H1 (cell line): Measurements from ENCODE around the gene PM20D1. TPM values are rescaled to one million over a fixed set of nuclear protein-coding genes. Genes with fewer than 3 reads are reported as not detected.

Experiments used
- CTCF ChIA-PET: fragments of 300-600 bp; sonication (Branson Sonifier 250); formaldehyde crosslinking; loops from one replicate; lab custom pipeline; 2021; ENCODE audit not compliant: partially characterized antibody; lab: Charles Lee
- POLR2A ChIA-PET: fragments of 300-600 bp; sonication (Branson Sonifier 250); formaldehyde crosslinking; loops from one replicate; lab custom pipeline; 2021; ENCODE audit warnings: inconsistent platforms; ENCODE audit not compliant: partially characterized antibody; lab: Charles Lee
- DNase-seq, 2 experiments: peaks; one replicate each; pipeline versions ENCODE4 v3.0.0 to v3.0.0-alpha.2; 2010 to 2022; ENCODE audit warnings: low spot score in 2 of 2, low read depth in 1 of 2, mixed read lengths in 1 of 2
- FAIRE-seq: peaks from 2 replicates; lab custom pipeline; 2011; peaks lifted over from hg19 to GRCh38; lab: Jason Lieb, UNC
- H2AFZ ChIP-seq: 2 replicates; pipeline ENCODE4 v1.8.1; 2012; ENCODE audit warnings: low read length, inconsistent platforms
- H2AK5ac ChIP-seq: 2 replicates; pipeline ENCODE4 v1.6.1; 2013; ENCODE audit warnings: low read depth, low read length
- H2BK120ac ChIP-seq: replicated peaks from 2 replicates; pipeline ENCODE3; 2013; ENCODE audit warnings: low read depth, low read length, inconsistent platforms
- H2BK12ac ChIP-seq: 2 replicates; pipeline ENCODE4 v1.6.1; 2013; ENCODE audit warnings: low read depth, low read length
- H2BK15ac ChIP-seq: 2 replicates; pipeline ENCODE4 v1.6.1; 2013; ENCODE audit warnings: low read length
- H2BK20ac ChIP-seq: 2 replicates; pipeline ENCODE4 v1.6.1; 2013; ENCODE audit warnings: low read length
- H2BK5ac ChIP-seq: 2 replicates; pipeline ENCODE4 v1.6.1; 2013; ENCODE audit warnings: low read depth, low read length
- H3K14ac ChIP-seq: 2 replicates; pipeline ENCODE4 v1.6.1; 2013; ENCODE audit warnings: inconsistent platforms; ENCODE audit not compliant: insufficient read length
- H3K18ac ChIP-seq: 2 replicates; pipeline ENCODE4 v1.6.1; 2013; ENCODE audit warnings: low read length; ENCODE audit errors: extremely low read depth
- H3K23ac ChIP-seq: 2 replicates; pipeline ENCODE4 v1.6.1; 2013; ENCODE audit warnings: inconsistent platforms; ENCODE audit not compliant: insufficient read length
- H3K23me2 ChIP-seq: 2 replicates; pipeline ENCODE4 v1.6.1; 2013; ENCODE audit warnings: low read depth, low read length
- H3K27ac ChIP-seq: 2 replicates; pipeline ENCODE4 v1.6.1; 2011; ENCODE audit warnings: low read depth, low read length, inconsistent platforms
- H3K27me3 ChIP-seq, 4 experiments: replicated peaks in 1 of 4; 1 replicate in 1 of 4; 2 replicates in 3 of 4; pipeline versions ENCODE4 v1.6.1 to v1.8.1; 2011 to 2013; ENCODE audit warnings: low read length in 3 of 4, mild to moderate bottlenecking in 3 of 4, inconsistent platforms in 2 of 4, mixed read lengths in 2 of 4, moderate library complexity in 1 of 4; ENCODE audit not compliant: control insufficient read depth in 3 of 4, insufficient read depth in 3 of 4; ENCODE audit errors: extremely low read depth in 1 of 4
- H3K36me3 ChIP-seq, 4 experiments: 2 replicates each; pipeline versions ENCODE4 v1.6.1 to v1.8.1; 2011 to 2013; ENCODE audit warnings: mild to moderate bottlenecking in 4 of 4, low read length in 3 of 4, moderate library complexity in 2 of 4, control low read depth in 1 of 4, inconsistent platforms in 1 of 4; ENCODE audit not compliant: insufficient read depth in 4 of 4, control insufficient read depth in 2 of 4
- H3K4ac ChIP-seq: replicated peaks from 2 replicates; pipeline ENCODE3; 2013; ENCODE audit warnings: low read length, low read depth, mixed read lengths, inconsistent platforms; ENCODE audit not compliant: insufficient read length
- H3K4me1 ChIP-seq, 4 experiments: replicated peaks in 1 of 4; 1 replicate in 1 of 4; 2 replicates in 3 of 4; pipeline versions ENCODE4 v1.6.1 to v1.8.1; 2011 to 2013; ENCODE audit warnings: low read length in 3 of 4, inconsistent platforms in 2 of 4, mixed read lengths in 1 of 4; ENCODE audit not compliant: insufficient read depth in 4 of 4, control insufficient read depth in 3 of 4
- H3K4me2 ChIP-seq, 2 experiments: 2 replicates each; pipeline versions ENCODE4 v1.6.1 to v1.8.1; 2011 to 2013; ENCODE audit warnings: low read depth in 2 of 2, low read length in 2 of 2, control low read depth in 1 of 2, inconsistent platforms in 1 of 2, mild to moderate bottlenecking in 1 of 2; ENCODE audit not compliant: insufficient read depth in 1 of 2
- H3K4me3 ChIP-seq, 4 experiments: fragments of 200-600, 300-600 bp in 1 of 4; sonication (generic), shearing (Covaris generic), sonication (Bioruptor Twin) in 1 of 4; 2 replicates each; pipeline versions ENCODE4 v1.5.1 to v1.8.1; 2011 to 2016; ENCODE audit warnings: low read length in 4 of 4, low read depth in 3 of 4, control low read depth in 2 of 4, inconsistent platforms in 2 of 4, mild to moderate bottlenecking in 2 of 4, mixed read lengths in 1 of 4, moderate library complexity in 1 of 4; ENCODE audit not compliant: insufficient read depth in 2 of 4; ENCODE audit errors: extremely low read depth in 1 of 4
- H3K56ac ChIP-seq: replicated peaks from 2 replicates; pipeline ENCODE3; 2013; ENCODE audit warnings: low read depth, mild to moderate bottlenecking, mixed read lengths, low read length, inconsistent platforms; ENCODE audit not compliant: insufficient read length
- H3K79me1 ChIP-seq: 2 replicates; pipeline ENCODE4 v1.6.1; 2013; ENCODE audit warnings: low read depth, low read length, control low read depth
- H3K79me2 ChIP-seq, 2 experiments: 2 replicates each; pipeline versions ENCODE4 v1.6.1 to v1.8.1; 2012 to 2013; ENCODE audit warnings: low read length in 2 of 2, mild to moderate bottlenecking in 2 of 2, inconsistent platforms in 1 of 2; ENCODE audit not compliant: insufficient read depth in 2 of 2, control insufficient read depth in 1 of 2
- H3K9ac ChIP-seq, 4 experiments: replicated peaks in 1 of 4; 1 replicate in 1 of 4; 2 replicates in 3 of 4; pipeline versions ENCODE4 v1.6.1 to v1.8.1; 2011 to 2013; ENCODE audit warnings: low read depth in 3 of 4, low read length in 3 of 4, control low read depth in 2 of 4, mild to moderate bottlenecking in 2 of 4, moderate library complexity in 2 of 4, inconsistent platforms in 1 of 4; ENCODE audit errors: extremely low read depth in 1 of 4
- H3K9me3 ChIP-seq, 2 experiments: 2 replicates each; pipeline versions ENCODE4 v1.6.1 to v1.8.1; 2012 to 2013; ENCODE audit warnings: mild to moderate bottlenecking in 2 of 2, moderate library complexity in 2 of 2, control low read depth in 1 of 2, inconsistent platforms in 1 of 2, low read depth in 1 of 2, low read length in 1 of 2, mixed read lengths in 1 of 2; ENCODE audit not compliant: insufficient read depth in 2 of 2
- H4K20me1 ChIP-seq, 2 experiments: replicated peaks in 1 of 2; 2 replicates each; pipeline versions ENCODE3 to v1.8.1; 2011 to 2013; ENCODE audit warnings: inconsistent platforms in 2 of 2, low read length in 2 of 2, mild to moderate bottlenecking in 1 of 2; ENCODE audit not compliant: insufficient read depth in 2 of 2, control insufficient read depth in 1 of 2
- H4K5ac ChIP-seq: 2 replicates; pipeline ENCODE4 v1.6.1; 2013; ENCODE audit warnings: low read length, low read depth, mixed read lengths, inconsistent platforms; ENCODE audit not compliant: insufficient read length
- H4K8ac ChIP-seq: 2 replicates; pipeline ENCODE4 v1.8.0; 2013; ENCODE audit warnings: mild to moderate bottlenecking, moderate library complexity, low read length, inconsistent platforms; ENCODE audit not compliant: insufficient read depth; ENCODE audit errors: extremely low read depth
- H4K91ac ChIP-seq: replicated peaks from 2 replicates; pipeline ENCODE3; 2013; ENCODE audit warnings: low read length, mixed read lengths, inconsistent platforms; ENCODE audit not compliant: insufficient read length
- ATF3 ChIP-seq: IDR thresholded peaks from 2 replicates; pipeline ENCODE4 v1.6.1; 2011; ENCODE audit warnings: low read depth, mild to moderate bottlenecking, low read length; ENCODE audit not compliant: insufficient read depth
- CREB1 ChIP-seq: IDR thresholded peaks from 2 replicates; pipeline ENCODE4 v1.6.1; 2012; ENCODE audit warnings: inconsistent platforms
- HDAC2 ChIP-seq, 2 experiments: fragments of 300-600 bp in 1 of 2; sonication (generic) in 1 of 2; IDR thresholded peaks; 2 replicates each; pipeline ENCODE4 v1.6.1; 2011 to 2012; ENCODE audit warnings: low read depth in 2 of 2, low read length in 2 of 2, mild to moderate bottlenecking in 2 of 2, moderate library complexity in 2 of 2, borderline replicate concordance in 1 of 2, inconsistent platforms in 1 of 2
- KDM5A ChIP-seq: fragments of 200-600 bp; IDR thresholded peaks from 2 replicates; pipeline ENCODE4 v1.7.1; 2012; ENCODE audit warnings: mild to moderate bottlenecking, low read length, inconsistent platforms, mixed read lengths
- PHF8 ChIP-seq: fragments of 200-600 bp; sonication (generic); conservative IDR thresholded peaks from 2 replicates; pipeline ENCODE4 v1.7.1; 2012; ENCODE audit warnings: low read depth, mild to moderate bottlenecking, inconsistent platforms, low read length, moderate library complexity
- SIX5 ChIP-seq: IDR thresholded peaks from 2 replicates; pipeline ENCODE4 v1.6.1; 2011; ENCODE audit warnings: mild to moderate bottlenecking, low read depth, low read length
- SP2 ChIP-seq: IDR thresholded peaks from 2 replicates; pipeline ENCODE4 v1.6.1; 2012; ENCODE audit warnings: mild to moderate bottlenecking, low read length, inconsistent platforms
- SP4 ChIP-seq: IDR thresholded peaks from 2 replicates; pipeline ENCODE4 v1.6.1; 2012; ENCODE audit warnings: low read length, inconsistent platforms
- SRF ChIP-seq: IDR thresholded peaks from 2 replicates; pipeline ENCODE4 v1.6.1; 2011; ENCODE audit warnings: mild to moderate bottlenecking, low read depth, low read length, moderate library complexity
- WGBS, 2 experiments: shearing (Covaris generic) in 1 of 2; methylation state at CpG; one replicate each; pipeline versions ENCODE4 v1.1.6 to v1.1.7; 2013 to 2015; ENCODE audit warnings: low lambda C conversion rate in 2 of 2, mixed read lengths in 2 of 2, inconsistent platforms in 1 of 2, low coverage in 1 of 2, missing lambda C conversion rate in 1 of 2; ENCODE audit not compliant: insufficient replicate concordance in 2 of 2, insufficient coverage in 1 of 2, insufficient read length in 1 of 2; ENCODE audit errors: extremely low coverage in 1 of 2, missing lambda C conversion rate in 1 of 2; 5-methylcytosine and 5-hydroxymethylcytosine counted together
- polyA plus RNA-seq, 7 experiments: library from polyadenylated mRNA; depleted of rRNA in 3 of 7; stranded (reverse) in 5 of 7; unstranded in 2 of 7; fragments of >200 nt in 5 of 7; fragments of 200-250 nt in 2 of 7; gene quantifications; 1 replicate in 5 of 7; 2 replicates in 1 of 7; 4 replicates in 1 of 7; pipeline versions ENCODE4 v1.2.1 to v1.2.3, GENCODE V29; 2011 to 2013; ENCODE audit warnings: missing spikeins in 2 of 7, mixed read lengths in 2 of 7
- total RNA-seq: library from RNA; stranded (reverse); fragmentation: NEBNext Ultra II Directional; extraction: Animal tissue kit (Norgen Biotek cat#: 25700); gene quantifications from 2 replicates; pipeline ENCODE4 v1.2.1, GENCODE V29; 2021
- TF ChIP-seq, protein P1 (sequence below), 3 experiments: IDR thresholded peaks; 1 replicate in 2 of 3; 2 replicates in 1 of 3; pipeline versions ENCODE4 v1.5.1 to v1.6.1; 2011; ENCODE audit warnings: low read length in 3 of 3, mild to moderate bottlenecking in 3 of 3, inconsistent platforms in 2 of 3, low read depth in 1 of 3, moderate library complexity in 1 of 3; ENCODE audit not compliant: insufficient read depth in 1 of 3; ENCODE audit errors: control extremely low read depth in 1 of 3

PM20D1 gene
- total and polyA plus RNA-seq, 2 of the 8 experiments (the other 6 are each of a cell fraction or from before 2014, with no cell fraction given) = 0.05 TPM; not detected in 1

DNA sequence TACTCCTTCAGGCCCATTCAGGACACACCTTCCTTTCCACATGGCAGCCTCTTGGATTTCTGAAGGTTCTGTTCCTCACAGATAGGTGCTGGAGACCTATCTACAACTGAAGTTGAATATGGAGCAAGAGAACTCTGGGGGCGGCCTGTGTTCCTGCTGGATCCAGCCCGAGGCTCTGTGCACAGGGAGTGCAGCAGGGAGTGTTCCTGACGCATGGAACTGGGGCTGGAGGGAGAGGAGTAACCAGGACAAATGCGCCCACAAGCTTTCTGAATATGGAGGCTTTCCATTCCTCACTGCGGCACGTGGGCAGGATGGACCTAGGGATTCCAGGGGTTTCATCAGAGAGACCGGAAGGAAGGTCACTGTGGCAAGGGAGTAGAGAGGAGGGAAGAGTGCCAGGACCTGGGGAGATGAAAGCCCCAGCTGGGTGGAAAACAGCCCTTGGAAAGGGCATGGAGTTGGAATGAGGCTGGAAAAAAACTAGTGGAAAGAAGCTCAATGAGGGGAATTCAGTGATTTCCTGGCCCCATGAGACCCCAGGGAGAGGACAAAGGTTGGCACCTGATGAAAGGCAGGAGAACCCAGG is 12.5 kb downstream of the PM20D1 start:
- Histone ChIP-seq H2BK15ac (no peak overlapping the region), H2AK5ac (no peak overlapping the region), H2BK120ac (no peak overlapping the region), H3K4me1 (no peaks in the 10 kb centered on the region), H3K23me2 (no peaks in the 10 kb centered on the region), H2BK20ac (no peak overlapping the region), H3K4me3 (no peak overlapping the region), H3K79me1 (no peaks in the 10 kb centered on the region), H3K27ac (no peak overlapping the region), H3K36me3 (no peaks in the 10 kb centered on the region), H3K56ac (no peak overlapping the region), H3K9me3 (no peaks in the 10 kb centered on the region), H3K14ac (no peak overlapping the region), H2BK5ac (no peak overlapping the region), H4K91ac (no peak overlapping the region), H3K27me3 (no peaks in the 10 kb centered on the region; a peak in 1 of 7 replicates), H3K23ac (no peak overlapping the region), H4K5ac (no peak overlapping the region), H3K79me2 (no peaks in the 10 kb centered on the region), H4K20me1 (no peaks in the 10 kb centered on the region), H3K4ac (no peak overlapping the region), H2AFZ (no peak overlapping the region), H2BK12ac (no peak overlapping the region), H3K18ac (no peak overlapping the region), H3K4me2 (no peak overlapping the region), H3K9ac (no peak overlapping the region), H4K8ac (peak overlapping the region; percentile 75; the same call in 1 of the 2 replicates)
- POLR2A ChIA-PET = interaction anchor here (0.9 kb wide), 1 partner anchor 13 kb away, joined by 3 read pairs; no protein-coding TSS in a partner anchor
- FAIRE-seq (no peak), DNase-seq (peak in 1 of 2 experiments; percentile 20)
- CTCF ChIA-PET = interaction anchor here (1.4 kb wide), 2 partner anchors 27 to 46 kb away, joined by 3 to 5 read pairs; no protein-coding TSS in a partner anchor
- 79% methylated on average over 7 of the region's 7 CpGs; no CpG with 5 or more reads in 1 of the 2 experiments for WGBS, 2 experiments
- TF ChIP-seq KDM5A (no peak), SP2 (no peak), PHF8 (no peak), CREB1 (no peak), ATF3 (no peak), SRF (no peak), HDAC2 (IDR thresholded peaks at IDR 0.05; ENCODE audit: borderline replicate concordance in 1 of 2, low read depth in 2 of 2, low read length in 2 of 2) (no peak), SP4 (no peak), SIX5 (no peak)
- TF ChIP-seq, protein P1, sequence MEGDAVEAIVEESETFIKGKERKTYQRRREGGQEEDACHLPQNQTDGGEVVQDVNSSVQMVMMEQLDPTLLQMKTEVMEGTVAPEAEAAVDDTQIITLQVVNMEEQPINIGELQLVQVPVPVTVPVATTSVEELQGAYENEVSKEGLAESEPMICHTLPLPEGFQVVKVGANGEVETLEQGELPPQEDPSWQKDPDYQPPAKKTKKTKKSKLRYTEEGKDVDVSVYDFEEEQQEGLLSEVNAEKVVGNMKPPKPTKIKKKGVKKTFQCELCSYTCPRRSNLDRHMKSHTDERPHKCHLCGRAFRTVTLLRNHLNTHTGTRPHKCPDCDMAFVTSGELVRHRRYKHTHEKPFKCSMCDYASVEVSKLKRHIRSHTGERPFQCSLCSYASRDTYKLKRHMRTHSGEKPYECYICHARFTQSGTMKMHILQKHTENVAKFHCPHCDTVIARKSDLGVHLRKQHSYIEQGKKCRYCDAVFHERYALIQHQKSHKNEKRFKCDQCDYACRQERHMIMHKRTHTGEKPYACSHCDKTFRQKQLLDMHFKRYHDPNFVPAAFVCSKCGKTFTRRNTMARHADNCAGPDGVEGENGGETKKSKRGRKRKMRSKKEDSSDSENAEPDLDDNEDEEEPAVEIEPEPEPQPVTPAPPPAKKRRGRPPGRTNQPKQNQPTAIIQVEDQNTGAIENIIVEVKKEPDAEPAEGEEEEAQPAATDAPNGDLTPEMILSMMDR (IDR thresholded peaks at IDR 0.05; ENCODE audit: control extremely low read depth in 1 of 3, insufficient read depth in 1 of 3, low read depth in 1 of 3, low read length in 3 of 3) = no peak
